ENCODE results near the gene IDI1.

Gene IDI1

GRCh38 chr10:1094112-1095057 is 45.5 kb upstream of the IDI1 start:
- Histone ChIP-seq H3K4me3 (ENCODE audit: severe bottlenecking) (no peak overlapping the region), H3K4me1 (ENCODE audit: insufficient read depth, poor library complexity, severe bottlenecking) (no peaks in the 10 kb centered on the region), H3K36me3 (ENCODE audit: low read depth) (peaks cover 47% of the 10 kb centered on the region), H3K27me3 (ENCODE audit: insufficient read depth, poor library complexity, severe bottlenecking) (no peaks in the 10 kb centered on the region), H3K27ac (ENCODE audit: poor library complexity, severe bottlenecking) (no peak overlapping the region), H3K9me3 (ENCODE audit: severe bottlenecking) (no peaks in the 10 kb centered on the region)
- ATAC-seq (ENCODE audit: low read depth) (no peak), DNase-seq (ENCODE audit: low spot score) (no peak)
- TF ChIP-seq CTCF (IDR thresholded peaks at IDR 0.05; ENCODE audit: poor library complexity, severe bottlenecking), result no peak

GRCh38 chr10:1093696-1094095 is 44.8 kb upstream of the IDI1 start:
- DNase-seq (ENCODE audit: low spot score) (no peak), ATAC-seq (ENCODE audit: low read depth) (no peak)
- H3K36me3 ChIP-seq (ENCODE audit: low read depth), result peaks cover 40% of the 10 kb centered on the region
- H3K27me3 ChIP-seq (ENCODE audit: insufficient read depth, poor library complexity, severe bottlenecking), result no peaks in the 10 kb centered on the region
- H3K27ac ChIP-seq (ENCODE audit: poor library complexity, severe bottlenecking), result no peak overlapping the region
- no peaks in the 10 kb centered on the region for H3K4me1 ChIP-seq (ENCODE audit: insufficient read depth, poor library complexity, severe bottlenecking)
- no peaks in the 10 kb centered on the region for H3K9me3 ChIP-seq (ENCODE audit: severe bottlenecking)
- no peak overlapping the region for H3K4me3 ChIP-seq (ENCODE audit: severe bottlenecking)
- no peak for TF ChIP-seq CTCF (IDR thresholded peaks at IDR 0.05; ENCODE audit: poor library complexity, severe bottlenecking)

GRCh38 chr10:1090696-1091095 is 41.8 kb upstream of the IDI1 start:
- Histone ChIP-seq H3K27ac (ENCODE audit: poor library complexity, severe bottlenecking) (no peak overlapping the region), H3K27me3 (ENCODE audit: insufficient read depth, poor library complexity, severe bottlenecking) (no peaks in the 10 kb centered on the region), H3K4me3 (ENCODE audit: severe bottlenecking) (no peak overlapping the region), H3K9me3 (ENCODE audit: severe bottlenecking) (no peaks in the 10 kb centered on the region), H3K36me3 (ENCODE audit: low read depth) (peaks cover 48% of the 10 kb centered on the region), H3K4me1 (ENCODE audit: insufficient read depth, poor library complexity, severe bottlenecking) (no peaks in the 10 kb centered on the region)
- no peak for ATAC-seq (ENCODE audit: low read depth)
- no peak for DNase-seq (ENCODE audit: low spot score)
- no peak for TF ChIP-seq CTCF (IDR thresholded peaks at IDR 0.05; ENCODE audit: poor library complexity, severe bottlenecking)

- no peak for DNase-seq (ENCODE audit: low spot score)
- Histone ChIP-seq H3K27me3 (ENCODE audit: insufficient read depth, poor library complexity, severe bottlenecking) (no peaks in the 10 kb centered on the region), H3K36me3 (ENCODE audit: low read depth) (peaks cover 52% of the 10 kb centered on the region), H3K9me3 (ENCODE audit: severe bottlenecking) (no peaks in the 10 kb centered on the region), H3K4me3 (ENCODE audit: severe bottlenecking) (no peak overlapping the region), H3K4me1 (ENCODE audit: insufficient read depth, poor library complexity, severe bottlenecking) (no peaks in the 10 kb centered on the region), H3K27ac (ENCODE audit: poor library complexity, severe bottlenecking) (no peak overlapping the region)
- TF ChIP-seq CTCF (IDR thresholded peaks at IDR 0.05; ENCODE audit: poor library complexity, severe bottlenecking), result no peak
- ATAC-seq (ENCODE audit: low read depth), result no peak
These were observed 40.2 kb upstream of the IDI1 start for GRCh38 chr10:1089017-1089689.

Measured in RWPE2 (cell line).